HG03103 (cell line): ENCODE measurements around the gene MYOT.
"Not testable (repeated sequence)": the region's sequence is repeated elsewhere in the genome, so short reads cannot be mapped to it uniquely, and the experiment has no call there.

Source experiments
- ATAC-seq: cut with Tn5 transposase; IDR thresholded peaks from one replicate; pipeline ENCODE4 v1.9.1; 2021; ENCODE audit warnings: low read depth; ENCODE audit not compliant: unreplicated experiment

The MYOT gene

GRCh38 chr5:137853165-137853564 lies 14.5 kb upstream of the MYOT start:
- not testable (repeated sequence) for ATAC-seq

- no peak for ATAC-seq
Observed at GRCh38 chr5:137856201-137856600, 11.5 kb upstream of the MYOT start.

- ATAC-seq = no peak
Observed at GRCh38 chr5:137856916-137857862, 10.5 kb upstream of the MYOT start.

- ATAC-seq = peak; percentile 64
Observed at GRCh38 chr5:137858223-137858916, 9.3 kb upstream of the MYOT start.

- ATAC-seq = no peak
Observed at GRCh38 chr5:137858954-137859353, 8.7 kb upstream of the MYOT start.

- ATAC-seq = no peak
Observed at GRCh38 chr5:137862251-137862650, 5.4 kb upstream of the MYOT start.

- not testable (repeated sequence) for ATAC-seq
Observed at GRCh38 chr5:137863653-137864052, 4.0 kb upstream of the MYOT start.

- no peak for ATAC-seq
Observed at GRCh38 chr5:137866541-137867388, 895 bp upstream of the MYOT start.

GRCh38 chr5:137870647-137871339 lies 3.1 kb downstream of the MYOT start:
- no peak for ATAC-seq

- no peak for ATAC-seq
Observed at GRCh38 chr5:137871571-137871970, 3.9 kb downstream of the MYOT start.

GRCh38 chr5:137872466-137872865 lies 4.8 kb downstream of the MYOT start:
- no peak for ATAC-seq

- ATAC-seq = no peak
Observed at GRCh38 chr5:137876101-137876500, 8.4 kb downstream of the MYOT start.

GRCh38 chr5:137880313-137880712 lies 12.7 kb downstream of the MYOT start:
- no peak for ATAC-seq

GRCh38 chr5:137887831-137888230 lies 20.2 kb downstream of the MYOT start:
- ATAC-seq = no peak

GRCh38 chr5:137888466-137888862 lies 20.8 kb downstream of the MYOT start:
- ATAC-seq = no peak

GRCh38 chr5:137888863-137889759 lies 21.5 kb downstream of the MYOT start, which contains the start of gene PKD2L2:
Gene PKD2L2 (plus strand): TSS chr5:137889457. CDS start chr5:137889492, 35 bp downstream.
- ATAC-seq = peak; percentile 92

GRCh38 chr5:137890845-137891244 lies 23.2 kb downstream of the MYOT start:
- no peak for ATAC-seq

- ATAC-seq = no peak
Observed at GRCh38 chr5:137891849-137892248, 24.2 kb downstream of the MYOT start.

GRCh38 chr5:137894586-137894985 lies 26.9 kb downstream of the MYOT start:
- ATAC-seq = no peak
